Muscle layer of duodenum (tissue), 2 donors: ENCODE measurements around the gene C1R.

Experiments
- H3K27ac ChIP-seq: one replicate; pipeline ENCODE4 v1.7.0; 2013; ENCODE audit warnings: mild to moderate bottlenecking, low read length
- H3K27me3 ChIP-seq: one replicate; pipeline ENCODE4 v1.7.0; 2013; ENCODE audit warnings: low read depth, mild to moderate bottlenecking, control low read depth, low read length
- H3K36me3 ChIP-seq, 2 donors: one replicate each; pipeline ENCODE4 v1.7.0; 2013; ENCODE audit warnings: low read length in 2 of 2, control low read depth in 1 of 2, mild to moderate bottlenecking in 1 of 2; ENCODE audit not compliant: insufficient read depth in 2 of 2, control insufficient read depth in 1 of 2
- H3K4me1 ChIP-seq, 2 donors: one replicate each; pipeline ENCODE4 v1.7.0; 2013; ENCODE audit warnings: low read length in 2 of 2, mild to moderate bottlenecking in 2 of 2, control low read depth in 1 of 2, moderate library complexity in 1 of 2; ENCODE audit not compliant: insufficient read depth in 2 of 2, control insufficient read depth in 1 of 2
- H3K4me3 ChIP-seq, 2 donors: one replicate each; pipeline ENCODE4 v1.7.0; 2013; ENCODE audit warnings: low read length in 2 of 2, low read depth in 1 of 2, mild to moderate bottlenecking in 1 of 2
- H3K9me3 ChIP-seq, 2 donors: one replicate each; pipeline ENCODE4 v1.7.0; 2013; ENCODE audit warnings: low read length in 2 of 2, control low read depth in 1 of 2, mild to moderate bottlenecking in 1 of 2; ENCODE audit not compliant: control insufficient read depth in 1 of 2
- donor health status: healthy.

Gene C1R

DNA sequence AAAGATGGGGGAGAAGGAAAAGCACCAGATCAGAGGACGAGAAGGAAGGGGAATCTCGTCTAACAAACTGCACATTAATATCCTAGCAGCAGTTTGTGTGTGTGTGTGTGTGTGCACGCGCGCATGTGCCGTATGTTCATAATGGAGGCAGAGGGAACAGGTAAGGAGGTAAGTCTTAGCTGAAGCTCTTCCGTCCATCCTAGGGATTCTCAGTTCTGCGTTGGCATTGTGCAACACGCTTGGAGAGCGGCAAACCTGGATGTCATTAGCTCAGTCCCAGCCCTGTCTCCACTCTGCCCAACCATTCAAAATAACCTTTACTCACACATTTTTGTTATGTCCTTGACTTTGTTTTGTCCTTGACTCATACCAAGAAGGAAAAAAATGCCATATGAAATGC is 1.6 kb upstream of the C1R start:
- Histone ChIP-seq H3K27ac (no peak overlapping the region), H3K4me1 (peaks cover 4 to 17% of the 10 kb centered on the region in 2 donors), H3K4me3 (no peak overlapping the region), H3K27me3 (no peaks in the 10 kb centered on the region), H3K36me3 (peaks cover 0 to 13% of the 10 kb centered on the region in 2 donors), H3K9me3 (no peaks in the 10 kb centered on the region)

DNA sequence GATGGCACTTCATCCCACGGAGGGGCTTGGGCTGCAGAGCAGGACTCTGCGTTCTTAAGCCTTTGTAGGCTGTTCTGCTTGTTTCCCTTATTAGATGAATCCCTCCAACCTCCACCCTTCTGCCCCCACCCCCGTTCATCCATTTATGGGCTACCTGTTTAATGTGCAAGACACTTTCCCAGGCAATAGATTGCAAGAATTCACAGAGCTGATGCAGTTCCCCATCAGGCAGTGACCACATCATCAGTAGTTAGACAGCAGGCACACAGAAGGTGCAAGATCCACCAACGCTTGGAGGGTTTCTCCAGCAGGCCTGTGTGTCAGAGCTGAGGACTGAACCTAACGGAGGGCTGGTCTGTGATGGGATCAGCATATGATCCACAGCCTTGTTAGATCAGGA is 1.2 kb upstream of the C1R start:
- Histone ChIP-seq H3K36me3 (peaks cover 0 to 17% of the 10 kb centered on the region in 2 donors), H3K4me1 (peaks cover 4 to 17% of the 10 kb centered on the region in 2 donors), H3K27me3 (no peaks in the 10 kb centered on the region), H3K27ac (no peak overlapping the region), H3K4me3 (no peak overlapping the region), H3K9me3 (no peaks in the 10 kb centered on the region)

DNA sequence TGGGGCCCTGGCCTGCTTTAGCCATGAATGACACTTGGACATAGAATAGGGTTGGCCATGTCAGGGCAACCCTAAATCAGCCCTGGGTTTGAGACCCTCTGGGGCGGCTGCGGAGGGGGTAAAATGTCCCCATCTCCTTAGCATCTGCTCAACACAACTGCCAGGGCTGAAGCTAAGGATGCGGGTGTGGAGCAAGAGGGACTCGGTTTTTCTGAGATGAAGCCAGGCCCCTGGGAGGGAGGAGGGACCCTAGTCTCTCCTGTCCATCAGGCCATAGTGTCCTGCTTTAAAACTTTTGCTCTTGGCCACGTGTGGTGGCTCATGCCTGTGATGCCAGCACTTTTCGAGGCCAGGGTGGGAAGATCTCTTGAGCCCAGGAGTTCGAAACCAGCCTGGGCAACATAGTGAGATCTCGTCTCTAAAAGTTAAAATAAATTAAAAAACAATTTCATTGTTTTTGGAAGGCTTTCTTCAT is 778 bp upstream of the C1R start:
- Histone ChIP-seq H3K4me3 (no peak overlapping the region), H3K4me1 (peaks cover 4 to 17% of the 10 kb centered on the region in 2 donors), H3K36me3 (peaks cover 0 to 18% of the 10 kb centered on the region in 2 donors), H3K27me3 (no peaks in the 10 kb centered on the region), H3K27ac (peak overlapping the region; percentile 92), H3K9me3 (no peaks in the 10 kb centered on the region)

DNA sequence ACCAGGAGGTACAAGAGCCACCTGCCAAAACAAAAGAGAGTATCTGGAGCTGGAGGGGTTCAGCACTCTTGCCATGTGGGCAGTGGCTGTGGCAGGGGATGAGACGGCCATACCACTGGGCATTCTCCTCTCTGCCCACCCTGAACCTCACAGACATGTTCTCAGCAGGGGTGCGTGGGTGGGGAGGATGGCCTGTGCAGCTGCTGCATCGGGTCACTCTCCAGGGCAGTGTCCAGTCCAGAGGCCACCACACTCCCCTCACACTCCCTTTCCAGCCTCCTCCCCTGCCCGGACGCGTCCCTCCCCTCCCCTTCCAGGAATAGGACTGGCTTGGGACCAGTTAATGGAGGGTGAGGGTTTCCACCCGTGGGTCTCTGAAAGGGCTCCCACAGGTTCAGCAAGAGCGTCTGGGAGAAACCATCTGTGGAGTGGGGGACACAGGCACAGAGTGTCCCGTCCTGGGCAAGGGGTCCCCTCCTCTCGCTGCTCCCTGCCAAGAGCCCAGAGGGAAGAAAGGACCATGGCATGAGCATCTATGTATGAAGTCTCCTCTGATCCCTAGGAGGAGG is 501 bp downstream of the C1R start:
- no peaks in the 10 kb centered on the region for H3K9me3 ChIP-seq
- H3K36me3 ChIP-seq = peaks cover 6 to 26% of the 10 kb centered on the region in 2 donors
- H3K27ac ChIP-seq = peak overlapping the region; percentile 92
- H3K4me3 ChIP-seq = peak overlapping the region; percentile 74 to 84
- peaks cover 4 to 17% of the 10 kb centered on the region in 2 donors for H3K4me1 ChIP-seq
- H3K27me3 ChIP-seq = no peaks in the 10 kb centered on the region

DNA sequence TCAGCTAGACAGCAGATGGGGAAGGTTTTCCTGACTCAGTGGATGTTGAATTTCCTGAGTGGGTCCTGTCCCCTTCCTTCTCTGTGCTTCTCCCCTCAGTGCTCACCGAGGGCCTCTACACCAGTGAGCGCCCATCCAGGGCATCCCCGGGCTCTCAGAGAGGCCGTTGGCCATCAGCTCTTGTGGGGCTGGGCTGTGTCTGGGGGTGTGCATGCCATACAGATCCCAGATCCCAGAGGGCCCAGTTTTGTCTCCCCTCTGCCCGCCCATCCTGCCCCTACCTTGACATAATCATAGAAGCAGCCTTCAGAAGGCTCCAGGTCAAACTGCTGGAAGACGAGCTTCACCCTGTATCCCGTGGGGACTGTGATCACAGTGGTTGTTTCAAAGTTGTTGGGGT is 1.1 kb downstream of the C1R start:
- Histone ChIP-seq H3K4me1 (peaks cover 4 to 17% of the 10 kb centered on the region in 2 donors), H3K27me3 (no peaks in the 10 kb centered on the region), H3K9me3 (no peaks in the 10 kb centered on the region), H3K4me3 (peak overlapping the region; percentile 74 to 84), H3K27ac (peak overlapping the region; percentile 92), H3K36me3 (peaks cover 8 to 32% of the 10 kb centered on the region in 2 donors)

DNA sequence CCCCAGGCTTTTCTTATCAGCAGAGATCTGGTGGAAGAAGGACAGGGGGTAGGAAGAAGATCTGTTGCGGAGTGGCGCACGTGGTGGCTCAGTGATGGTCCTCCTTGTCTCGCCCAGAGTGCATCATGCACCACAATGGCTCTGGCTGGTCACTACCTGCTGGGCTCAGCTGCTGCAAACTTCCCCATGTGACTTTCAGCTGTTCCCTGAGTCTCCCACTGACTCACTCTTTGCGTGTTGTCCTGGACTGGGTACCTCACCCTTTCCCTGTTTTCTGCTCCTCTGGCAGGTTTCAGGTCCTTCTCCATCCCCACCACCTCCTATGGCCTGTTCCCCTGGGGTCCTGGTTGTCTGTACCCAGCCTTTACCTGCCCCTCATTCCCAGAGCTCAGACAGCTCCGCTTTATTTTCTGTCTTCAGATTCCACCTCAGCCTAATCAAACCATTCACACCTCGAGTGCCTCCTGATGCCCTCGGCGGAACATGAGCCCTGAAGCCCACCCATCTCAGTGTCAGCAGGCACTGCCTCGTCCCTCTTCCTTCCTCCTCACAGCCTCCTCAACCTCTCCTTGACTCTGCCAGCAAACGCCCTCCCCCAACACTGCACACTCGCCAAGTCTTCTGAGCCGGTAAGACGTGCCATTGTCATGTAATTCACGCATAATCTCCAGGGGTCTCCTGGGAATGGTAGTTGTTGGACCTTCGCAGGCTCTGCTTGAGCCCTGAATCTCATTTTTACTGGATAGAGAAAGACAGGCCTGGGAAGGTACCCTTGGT is 1.8 kb downstream of the C1R start:
- Histone ChIP-seq H3K36me3 (peaks cover 13 to 39% of the 10 kb centered on the region in 2 donors), H3K4me3 (peak overlapping the region; percentile 74 to 84), H3K27me3 (no peaks in the 10 kb centered on the region), H3K9me3 (no peaks in the 10 kb centered on the region), H3K27ac (peak overlapping the region; percentile 92), H3K4me1 (peaks cover 4 to 17% of the 10 kb centered on the region in 2 donors)

DNA sequence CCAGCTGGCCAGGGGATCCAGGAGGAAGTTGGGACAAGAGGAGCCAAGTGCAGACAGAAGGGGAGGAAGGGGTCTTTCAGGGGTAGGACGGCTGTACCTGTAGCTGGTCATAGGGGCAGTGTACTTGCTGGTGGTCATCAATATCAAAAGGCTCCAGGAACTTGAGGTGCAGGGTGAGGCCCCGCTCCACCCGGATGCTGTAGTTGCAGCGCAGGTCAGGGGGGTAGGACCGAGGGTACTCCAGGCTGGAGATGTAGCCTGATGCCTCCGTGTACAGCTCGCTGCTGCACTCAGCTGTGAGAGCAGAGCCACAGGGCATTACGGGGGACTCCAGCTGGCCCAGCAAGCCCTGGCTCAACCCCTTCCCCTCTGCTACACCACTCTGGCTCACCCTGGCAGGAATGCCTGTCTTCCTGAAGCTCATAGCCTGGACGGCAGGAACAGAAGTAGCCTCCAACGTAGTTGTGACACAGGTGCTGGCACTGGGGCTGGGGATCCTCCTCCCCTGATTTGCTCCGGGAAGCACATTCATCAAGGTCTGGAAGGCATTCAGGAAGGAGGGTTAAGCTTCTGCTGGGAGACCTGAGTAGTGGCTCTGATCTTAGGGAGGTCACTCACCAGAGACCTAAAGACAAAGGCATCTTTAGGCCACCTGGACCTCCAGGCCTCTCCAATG is 2.9 kb downstream of the C1R start:
- Histone ChIP-seq H3K27me3 (no peaks in the 10 kb centered on the region), H3K27ac (no peak overlapping the region), H3K36me3 (peaks cover 20 to 49% of the 10 kb centered on the region in 2 donors), H3K9me3 (no peaks in the 10 kb centered on the region), H3K4me1 (peaks cover 4 to 17% of the 10 kb centered on the region in 2 donors), H3K4me3 (no peak overlapping the region)

DNA sequence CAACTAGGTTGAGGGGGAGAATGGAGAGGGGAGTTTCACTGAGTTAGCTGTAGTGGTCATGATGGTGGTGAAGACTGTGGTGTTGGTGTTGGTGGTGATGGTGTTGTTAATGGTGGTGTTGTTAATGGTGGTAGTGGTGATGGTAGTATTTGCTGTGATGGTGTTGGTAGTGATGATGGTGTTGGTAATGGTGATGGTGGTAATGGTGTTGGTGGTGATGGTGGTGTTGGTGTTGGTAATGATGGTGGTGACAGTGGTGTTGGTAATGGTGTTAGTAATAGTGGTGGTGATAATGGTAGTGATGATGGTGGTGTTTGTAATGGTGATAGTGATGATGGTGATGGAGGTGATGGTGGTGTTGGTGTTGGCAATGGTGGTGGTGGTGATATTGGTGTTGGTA is 9.1 kb downstream of the C1R start:
- no peaks in the 10 kb centered on the region for H3K9me3 ChIP-seq
- peaks cover 36 to 58% of the 10 kb centered on the region in 2 donors for H3K36me3 ChIP-seq
- no peak overlapping the region for H3K4me3 ChIP-seq
- H3K27me3 ChIP-seq = no peaks in the 10 kb centered on the region
- H3K4me1 ChIP-seq = no peaks in the 10 kb centered on the region
- H3K27ac ChIP-seq = no peak overlapping the region

DNA sequence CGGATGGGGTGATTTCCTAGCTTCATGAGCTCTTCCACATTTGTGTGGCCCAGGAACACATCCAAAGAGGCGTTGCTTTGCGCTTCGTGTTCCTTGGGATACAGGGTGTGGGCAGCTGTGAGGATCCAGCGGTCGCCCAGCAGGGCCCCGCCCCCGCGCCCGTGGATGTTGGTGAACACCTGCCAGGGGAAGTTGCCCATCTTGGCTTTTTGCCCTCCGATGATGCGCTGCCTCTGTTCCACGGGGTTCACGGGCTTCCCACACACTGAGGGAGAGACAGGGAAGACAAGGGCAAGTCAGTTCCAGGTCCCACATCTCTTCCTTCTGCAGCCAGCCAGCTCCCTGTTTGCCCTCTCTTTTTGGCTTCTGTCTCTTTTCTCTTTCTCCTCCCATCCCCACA is 11.2 kb downstream of the C1R start:
- Histone ChIP-seq H3K36me3 (peaks cover 28 to 42% of the 10 kb centered on the region in 2 donors), H3K9me3 (no peaks in the 10 kb centered on the region), H3K27ac (no peak overlapping the region), H3K27me3 (no peaks in the 10 kb centered on the region), H3K4me1 (no peaks in the 10 kb centered on the region), H3K4me3 (no peak overlapping the region)

DNA sequence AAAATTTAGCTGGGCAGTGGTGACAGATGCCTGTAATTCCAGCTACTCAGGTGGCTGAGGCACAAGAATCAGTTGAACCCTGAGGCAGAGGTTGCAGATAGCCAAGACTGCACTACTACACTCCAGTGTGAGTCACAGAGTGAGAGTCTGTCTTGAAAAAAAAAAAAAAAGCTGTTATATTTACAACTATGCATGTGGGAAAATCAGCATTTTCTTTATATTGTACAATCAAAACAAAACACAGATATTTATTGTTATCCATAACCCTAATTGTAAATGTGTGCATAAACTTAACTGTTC is 12.5 kb downstream of the C1R start:
- Histone ChIP-seq H3K4me1 (no peaks in the 10 kb centered on the region), H3K27me3 (no peaks in the 10 kb centered on the region), H3K4me3 (no peak overlapping the region), H3K27ac (peak overlapping the region; percentile 63), H3K36me3 (peaks cover 19 to 29% of the 10 kb centered on the region in 2 donors), H3K9me3 (no peaks in the 10 kb centered on the region)

DNA sequence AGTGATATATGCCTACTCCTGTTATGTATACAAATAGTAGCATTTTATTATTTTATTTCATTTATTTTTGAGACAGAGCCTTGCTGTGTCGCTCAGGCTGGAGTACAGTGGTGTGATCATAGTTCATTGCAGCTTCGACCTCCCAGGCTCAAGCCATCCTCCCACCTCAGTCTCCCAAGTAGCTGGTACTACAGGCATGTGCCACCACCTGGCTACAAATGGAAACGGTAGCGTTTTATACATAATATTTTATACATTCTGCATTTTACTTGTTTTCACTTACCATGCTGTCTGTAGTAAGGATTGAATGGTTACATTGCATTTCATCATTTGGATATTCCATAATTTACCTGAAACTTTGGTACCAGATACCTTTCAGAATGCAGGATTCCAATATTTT is 14.1 kb downstream of the C1R start:
- Histone ChIP-seq H3K36me3 (peaks cover 13 to 22% of the 10 kb centered on the region in 2 donors), H3K27me3 (no peaks in the 10 kb centered on the region), H3K4me1 (no peaks in the 10 kb centered on the region), H3K4me3 (no peak overlapping the region), H3K27ac (no peak overlapping the region), H3K9me3 (no peaks in the 10 kb centered on the region)
